Right atrium auricular region (tissue), 2 donors: ENCODE measurements around the gene NSF. TPM values are rescaled to one million over a fixed set of nuclear protein-coding genes. Genes with fewer than 3 reads are reported as not detected.

Source experiments
- DNase-seq: peaks from one replicate; pipeline ENCODE4 v3.0.0-alpha.2; 2019; ENCODE audit warnings: low spot score
- H3K27ac ChIP-seq, 2 donors: fragments of 200-600 bp; sonication (generic); 1 replicate in 1 of 2; 2 replicates in 1 of 2; pipeline ENCODE4 v1.5.1; 2016 to 2019
- H3K27me3 ChIP-seq, 2 donors: fragments of 200-600 bp; sonication (generic); one replicate each; pipeline versions ENCODE4 v1.5.1 to v1.6.0; 2017 to 2019
- H3K36me3 ChIP-seq: fragments of 200-600 bp; sonication (generic); one replicate; pipeline ENCODE4 v1.5.1; 2016
- H3K4me1 ChIP-seq, 2 donors: fragments of 200-600 bp; sonication (generic); one replicate each; pipeline versions ENCODE4 v1.5.1 to v1.6.0; 2017 to 2019
- H3K4me3 ChIP-seq, 2 donors: fragments of 200-600 bp; sonication (generic); 1 replicate in 1 of 2; 2 replicates in 1 of 2; pipeline ENCODE4 v1.5.1; 2017 to 2019; ENCODE audit warnings: mild to moderate bottlenecking in 1 of 2, moderate library complexity in 1 of 2
- H3K9me3 ChIP-seq, 2 donors: fragments of 200-600 bp; sonication (generic); one replicate each; pipeline ENCODE4 v1.5.1; 2019
- CTCF ChIP-seq, 2 donors: fragments of 200-600 bp; sonication (generic); IDR thresholded peaks; one replicate each; pipeline ENCODE4 v1.5.1; 2019; ENCODE audit warnings: antibody characterized with exemption in 2 of 2
- total RNA-seq, 2 donors: library from RNA; depleted of rRNA; stranded (reverse); fragments of >200 nt; gene quantifications; one replicate each; pipeline ENCODE4 v1.1.0, GENCODE V29; 2016

NSF gene
- total RNA-seq, 2 donors from 2014 or later, result 13.1 to 17.8 TPM

- peaks cover 0 to 12% of the 10 kb centered on the region in 2 donors for H3K4me1 ChIP-seq
- H3K9me3 ChIP-seq, result no peaks in the 10 kb centered on the region
- no peak for TF ChIP-seq CTCF (IDR thresholded peaks at IDR 0.05)
- no peak overlapping the region for H3K27ac ChIP-seq
- no peak for DNase-seq
- H3K36me3 ChIP-seq, result peaks cover 8% of the 10 kb centered on the region
- H3K27me3 ChIP-seq, result no peaks in the 10 kb centered on the region
- no peak overlapping the region for H3K4me3 ChIP-seq
These were observed 127.5 kb downstream of the NSF start for GRCh38 chr17:46717999-46718398.

GRCh38 chr17:46719891-46720290 is 129.4 kb downstream of the NSF start:
- no peak for TF ChIP-seq CTCF (IDR thresholded peaks at IDR 0.05)

GRCh38 chr17:46720408-46720807 is 129.9 kb downstream of the NSF start:
- H3K27ac ChIP-seq, result no peak overlapping the region
- no peaks in the 10 kb centered on the region for H3K9me3 ChIP-seq
- no peak overlapping the region for H3K4me3 ChIP-seq
- TF ChIP-seq CTCF (IDR thresholded peaks at IDR 0.05), result no peak
- peaks cover 0 to 12% of the 10 kb centered on the region in 2 donors for H3K4me1 ChIP-seq
- DNase-seq, result no peak
- peaks cover 8% of the 10 kb centered on the region for H3K36me3 ChIP-seq
- H3K27me3 ChIP-seq, result no peaks in the 10 kb centered on the region

More at GRCh38 chr17:46719891-46720290, 129.4 kb downstream of the NSF start:
- Histone ChIP-seq H3K27me3 (no peaks in the 10 kb centered on the region), H3K27ac (no peak overlapping the region), H3K4me1 (peaks cover 0 to 12% of the 10 kb centered on the region in 2 donors), H3K36me3 (peaks cover 8% of the 10 kb centered on the region), H3K9me3 (no peaks in the 10 kb centered on the region), H3K4me3 (no peak overlapping the region)
- DNase-seq, result no peak

GRCh38 chr17:46722662-46723285 is 132.3 kb downstream of the NSF start:
- H3K9me3 ChIP-seq, result no peaks in the 10 kb centered on the region
- no peak for TF ChIP-seq CTCF (IDR thresholded peaks at IDR 0.05)
- no peak overlapping the region for H3K27ac ChIP-seq
- no peak overlapping the region for H3K4me3 ChIP-seq
- H3K27me3 ChIP-seq, result no peaks in the 10 kb centered on the region
- no peak for DNase-seq
- H3K4me1 ChIP-seq, result peaks cover 0 to 12% of the 10 kb centered on the region in 2 donors
- H3K36me3 ChIP-seq, result peaks cover 4% of the 10 kb centered on the region

- Histone ChIP-seq H3K36me3 (no peaks in the 10 kb centered on the region), H3K4me1 (no peaks in the 10 kb centered on the region), H3K4me3 (no peak overlapping the region), H3K27me3 (no peaks in the 10 kb centered on the region), H3K9me3 (no peaks in the 10 kb centered on the region), H3K27ac (no peak overlapping the region)
- no peak for DNase-seq
- no peak for TF ChIP-seq CTCF (IDR thresholded peaks at IDR 0.05)
These were observed 135.7 kb downstream of the NSF start for GRCh38 chr17:46726206-46726605.
